GM20431 (cell line): ENCODE measurements around the gene APOF.
"Not testable (repeated sequence)": the region's sequence is repeated elsewhere in the genome, so short reads cannot be mapped to it uniquely, and the experiment has no call there.

Experiments used
- in situ Hi-C: fragments of 300-500 bp; cut with MseI, MboI; formaldehyde crosslinking; loops from one replicate; pipeline ENCODE4 v1.15.0; 2020; ENCODE audit warnings: low sequenced_read_pairs; ENCODE audit not compliant: unreplicated experiment

Gene APOF

DNA sequence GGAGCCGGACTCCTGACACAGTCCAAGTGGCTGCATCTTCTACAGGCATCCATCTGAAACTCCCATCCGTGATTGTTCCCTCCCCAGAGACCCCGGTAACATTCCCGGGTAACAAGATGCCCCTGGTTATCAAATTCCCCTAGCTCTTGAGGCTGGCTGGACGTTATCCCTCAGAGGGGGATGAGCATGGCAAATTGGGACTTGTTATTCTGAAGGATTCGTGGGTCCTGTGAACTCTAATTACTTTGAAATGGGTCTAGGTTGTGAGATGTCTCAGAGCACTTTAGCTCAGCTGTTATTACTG, 28.2 kb downstream of the APOF start:
- in situ Hi-C loops = no loop called here

DNA sequence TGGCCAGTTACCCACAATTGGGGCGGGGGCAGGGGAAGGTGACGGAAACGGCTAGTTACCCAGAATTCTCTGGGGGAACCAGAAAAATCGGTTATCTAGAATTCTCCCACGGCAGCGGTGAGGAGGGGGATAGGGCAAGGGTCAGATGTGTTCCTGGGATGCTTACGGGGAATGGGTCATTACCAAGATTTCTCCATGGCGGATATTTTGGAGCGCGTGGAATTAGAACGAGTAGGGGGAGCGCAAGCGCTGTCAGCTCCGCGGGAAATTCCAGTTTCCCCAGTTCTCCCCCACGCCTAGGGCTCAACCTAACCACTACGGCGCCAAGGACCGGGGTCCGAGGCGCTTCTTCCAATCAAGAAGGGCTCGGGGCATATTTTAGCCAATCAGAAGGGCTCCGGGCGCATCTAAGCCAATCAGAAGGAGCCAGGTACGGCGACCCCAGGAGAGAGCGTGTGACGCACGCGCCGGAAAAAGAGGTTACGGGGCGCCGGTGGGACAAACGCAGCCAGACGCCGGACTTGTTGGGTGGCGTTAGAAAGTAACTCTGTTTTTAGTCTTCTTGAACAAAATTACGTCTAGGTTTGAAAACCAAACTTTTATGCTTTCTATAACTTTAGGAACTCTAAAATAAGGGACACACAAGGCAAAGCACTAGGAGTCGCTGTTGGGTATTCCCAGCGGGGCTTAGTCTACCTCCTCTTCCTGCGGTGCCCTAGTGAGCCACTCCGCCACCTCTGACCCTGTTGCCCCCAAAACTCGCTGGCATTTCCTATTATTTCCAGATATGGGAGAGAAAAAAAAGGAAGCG, 28.8 kb downstream of the APOF start, which contains the start of gene PAN2:
Gene PAN2 (minus strand): TSS at position 322 of the 811 bp plus-strand sequence. CDS start 906 bp downstream, outside the sequence.
- in situ Hi-C loops = no loop called here

DNA sequence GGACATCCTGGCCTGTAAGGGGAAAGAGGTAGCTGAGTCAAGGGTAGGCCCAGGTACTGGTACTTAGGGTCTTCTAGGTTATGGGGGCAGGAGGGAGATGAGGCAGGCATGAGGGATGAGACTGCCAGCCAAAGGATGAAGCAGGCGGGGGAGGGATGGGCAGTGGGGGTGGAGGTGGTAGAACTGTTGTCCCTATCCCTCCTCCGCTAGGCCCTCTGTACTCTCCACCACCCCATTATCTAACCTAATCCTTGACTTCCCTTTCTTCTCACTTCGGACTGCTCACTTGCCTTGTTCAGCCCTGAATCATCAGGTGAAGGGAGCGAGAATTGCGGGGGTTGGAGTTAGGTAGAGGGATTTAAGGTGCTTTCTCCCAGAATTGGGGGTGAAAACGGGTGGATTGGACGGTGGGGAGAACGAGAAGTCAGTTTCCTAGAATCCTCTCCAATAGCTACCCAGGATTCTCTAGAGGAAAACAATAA, 29.4 kb downstream of the APOF start:
- in situ Hi-C loops = no loop called here

DNA sequence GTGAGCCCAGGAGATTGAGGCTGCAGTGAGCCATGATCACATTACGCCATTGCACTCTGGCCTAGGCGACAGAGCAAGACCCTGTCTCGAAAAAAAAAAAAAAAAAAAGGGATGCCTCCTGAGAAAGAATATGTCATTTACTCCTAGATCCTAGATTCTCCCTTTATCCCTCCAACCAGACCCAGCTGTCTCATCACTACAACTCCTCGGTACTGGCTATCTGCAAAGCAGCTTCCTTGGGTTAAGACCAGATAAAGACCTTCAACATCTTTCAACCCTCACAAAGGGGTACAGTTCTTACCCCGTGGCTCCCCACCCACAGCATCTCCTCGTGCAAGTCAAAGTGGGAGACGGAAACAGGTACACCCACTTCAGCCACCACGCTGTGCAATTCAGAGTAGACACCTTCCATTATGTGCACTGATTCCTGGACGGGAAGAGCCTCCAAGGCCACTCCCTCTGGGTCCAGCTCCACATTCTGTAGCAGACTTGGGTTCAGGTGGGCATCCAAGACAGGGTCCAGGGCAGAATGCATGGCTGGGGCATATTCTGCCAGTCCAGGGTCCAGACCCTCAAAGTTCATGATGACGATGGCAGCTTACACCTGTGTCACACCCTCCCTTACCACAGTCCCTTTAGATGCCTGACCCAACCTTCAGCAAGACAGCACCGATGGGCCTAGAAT, 30.0 kb downstream of the APOF start:
- in situ Hi-C loops = no loop called here

DNA sequence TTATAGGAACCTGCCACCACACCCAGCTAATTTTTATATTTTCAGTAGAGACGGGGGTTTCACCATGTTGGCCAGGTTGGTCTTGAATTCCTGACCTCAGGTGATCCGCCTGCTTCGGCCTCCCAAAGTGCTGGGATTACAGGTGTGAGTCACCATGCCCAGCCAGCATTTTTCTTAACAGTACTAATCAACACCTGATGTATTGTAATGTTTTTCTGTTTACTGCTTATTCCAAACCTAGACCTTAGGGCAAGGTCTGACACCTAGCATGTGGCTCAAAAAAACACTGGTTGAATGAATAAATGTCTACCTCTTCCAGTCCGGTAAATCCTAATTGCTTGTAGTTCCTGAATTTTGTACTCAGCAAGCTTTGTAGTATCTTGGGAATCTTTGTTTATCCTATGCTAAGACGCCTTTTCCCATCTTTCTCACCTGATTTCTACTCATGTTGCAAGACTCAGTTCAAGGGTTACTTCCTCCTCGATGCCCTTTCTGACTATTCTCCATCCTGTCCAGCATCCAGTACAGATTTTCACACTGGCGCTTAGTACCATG, 31.6 kb downstream of the APOF start:
- in situ Hi-C loops = no loop called here

DNA sequence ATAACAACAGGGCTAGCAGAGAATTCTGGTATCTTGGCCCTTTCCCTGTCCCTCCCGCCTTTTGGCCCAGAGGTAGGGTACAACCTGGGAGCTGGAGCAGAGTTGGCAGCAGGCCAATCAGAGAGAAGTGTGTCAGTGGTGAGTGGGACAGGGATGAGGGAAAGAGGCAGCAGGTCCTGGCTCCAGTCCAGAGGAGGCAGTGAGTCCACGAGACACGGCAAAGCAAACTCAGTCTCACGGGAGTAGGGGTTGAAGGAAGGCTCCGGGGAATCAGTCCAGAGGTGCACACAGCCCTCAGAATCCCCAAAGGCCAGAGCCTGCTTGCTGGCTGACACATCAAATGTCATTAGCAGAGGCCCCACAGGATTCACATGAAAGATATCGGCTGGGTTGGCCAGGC, 36.1 kb downstream of the APOF start:
- in situ Hi-C loops = no loop called here

DNA sequence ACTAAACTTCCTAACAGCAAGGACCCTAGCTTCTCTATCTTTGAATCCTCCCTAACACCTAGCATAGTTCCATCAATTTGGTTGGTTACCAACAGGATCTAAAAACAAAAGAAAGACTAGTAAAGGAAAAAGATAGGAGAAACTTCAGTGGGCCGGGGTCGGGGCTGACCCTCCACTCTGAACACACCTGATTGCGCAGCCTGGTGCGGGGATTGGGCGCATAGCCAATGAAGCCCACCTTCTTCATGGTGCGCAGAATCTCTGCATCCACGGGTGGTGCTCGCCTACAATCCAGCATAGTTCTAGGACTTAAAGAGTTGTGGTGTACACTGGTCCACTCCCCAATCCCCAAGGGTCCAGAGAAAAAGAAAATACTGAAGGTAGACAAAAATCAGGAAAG, 36.5 kb downstream of the APOF start:
- in situ Hi-C loops = no loop called here

DNA sequence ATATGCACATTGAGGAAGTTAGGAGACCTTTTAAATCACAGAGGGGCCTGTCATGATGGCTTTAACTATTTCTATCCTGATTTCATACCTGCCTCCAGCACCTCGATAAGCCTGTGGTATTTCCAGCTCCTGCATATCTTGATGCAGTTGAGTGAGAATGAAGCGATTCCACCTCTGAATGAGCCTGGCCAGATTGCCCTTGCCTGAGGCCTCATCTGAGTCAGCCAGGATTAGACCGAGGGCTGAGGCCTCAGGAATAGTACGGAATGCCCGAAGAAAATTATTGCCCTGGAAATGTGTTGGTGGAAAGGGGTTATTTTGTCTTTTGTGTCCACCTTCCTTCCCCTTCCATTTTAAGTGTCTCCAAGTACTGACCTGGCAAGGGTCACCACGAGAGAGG, 38.5 kb downstream of the APOF start:
- in situ Hi-C loops = no loop called here

DNA sequence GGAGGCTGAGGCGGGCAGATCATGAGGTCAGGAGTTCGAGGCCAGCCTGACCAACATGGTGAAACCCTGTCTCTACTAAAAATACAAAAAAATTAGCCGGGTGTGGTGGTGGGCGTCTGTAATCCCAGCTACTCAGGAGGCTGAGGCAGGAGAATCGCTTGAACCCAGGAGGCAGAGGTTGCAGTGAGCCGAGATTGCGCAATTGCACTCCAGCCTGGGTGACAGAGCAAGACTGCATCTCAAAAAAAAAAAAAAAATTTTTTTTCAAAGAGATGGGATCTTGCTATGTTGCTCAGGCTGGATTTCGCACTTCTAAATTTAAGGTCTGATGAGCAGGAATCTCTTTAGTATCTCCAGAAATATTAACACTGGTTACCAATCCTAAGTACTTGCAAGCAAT, 41.0 kb downstream of the APOF start:
- in situ Hi-C loops = not testable (repeated sequence)

DNA sequence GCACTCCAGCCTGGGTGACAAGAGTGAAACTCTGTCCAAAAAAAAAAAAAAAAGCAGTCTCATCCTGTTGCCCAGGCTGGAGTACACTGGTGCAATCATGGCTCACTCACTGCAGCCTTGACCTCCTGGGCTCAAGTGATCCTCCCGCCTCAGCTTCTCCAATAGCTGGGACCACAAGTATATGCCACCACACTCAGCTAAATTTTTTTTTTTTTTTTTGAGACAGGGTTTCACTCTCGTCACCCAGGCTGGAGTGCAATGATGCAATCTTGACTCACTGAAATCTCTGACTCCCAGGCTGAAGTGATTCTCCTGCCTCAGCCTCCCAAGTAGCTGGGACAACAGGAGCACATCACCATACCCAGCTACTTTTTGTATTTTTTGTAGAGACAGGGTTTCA, 41.6 kb downstream of the APOF start:
- in situ Hi-C loops = no loop called here

DNA sequence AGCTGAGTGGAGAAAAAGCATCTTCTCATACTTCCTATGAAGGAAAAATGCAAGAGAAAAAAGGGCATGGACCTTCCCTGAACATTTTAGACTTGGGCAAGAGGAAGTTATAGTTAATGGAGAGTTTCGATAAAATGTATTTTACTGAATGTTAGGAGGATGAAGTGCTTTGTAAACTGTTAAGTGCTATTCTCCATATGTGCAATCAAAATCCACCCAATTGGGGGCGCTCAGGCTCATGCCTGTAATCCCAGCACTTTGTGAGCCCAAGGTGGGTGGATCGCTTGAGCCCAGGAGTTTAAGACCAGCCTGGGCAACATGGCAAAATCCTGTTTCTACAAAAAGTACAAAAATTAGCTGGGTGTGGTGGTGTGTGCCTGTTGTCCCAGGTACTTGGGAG, 45.0 kb downstream of the APOF start:
- in situ Hi-C loops = no loop called here

DNA sequence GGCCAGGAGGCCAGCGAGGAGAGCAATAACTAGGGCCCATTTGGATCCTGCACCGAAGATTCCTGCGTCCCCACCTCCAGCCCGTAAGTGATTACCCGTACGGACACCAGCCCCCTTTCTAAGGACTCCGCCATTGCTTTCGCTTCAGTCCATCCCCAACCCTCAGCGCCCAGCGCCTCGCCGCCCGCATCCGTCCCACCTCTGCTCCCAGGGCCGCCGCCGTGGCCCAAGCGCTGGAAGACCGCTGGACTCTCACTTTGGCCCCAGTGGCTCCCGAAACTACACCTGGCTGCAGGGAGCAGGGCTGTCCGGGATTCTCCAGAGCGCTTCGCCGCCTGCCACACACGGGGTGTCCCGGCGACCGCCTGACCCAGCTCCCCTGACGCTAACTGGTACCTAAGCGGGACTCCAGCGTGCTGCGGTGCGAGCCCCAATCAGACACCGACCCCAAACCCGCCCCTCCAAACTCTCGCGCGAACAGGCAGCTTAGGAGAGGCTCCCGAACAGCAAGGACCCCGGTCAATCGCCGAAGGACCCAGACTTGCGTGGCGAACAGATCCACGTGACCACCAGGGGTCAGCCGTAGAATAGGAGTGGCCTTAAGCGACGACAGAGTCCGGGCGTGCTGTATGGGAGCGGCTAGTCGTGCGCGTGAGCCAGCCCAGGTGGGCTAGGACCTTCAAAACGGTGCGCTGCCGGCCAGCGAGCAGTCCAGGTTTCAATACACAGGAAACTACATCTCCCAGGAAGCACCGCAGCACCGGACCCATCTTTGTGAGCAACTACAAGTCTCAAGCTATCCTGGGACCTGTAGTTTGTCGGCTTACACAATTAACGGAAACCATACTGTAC, 46.8 kb downstream of the APOF start, which contains the start of gene CNPY2:
Gene CNPY2 (minus strand): TSS at position 367 of the 852 bp plus-strand sequence. CDS start 771 bp downstream, outside the sequence.
- in situ Hi-C loops = no loop called here

DNA sequence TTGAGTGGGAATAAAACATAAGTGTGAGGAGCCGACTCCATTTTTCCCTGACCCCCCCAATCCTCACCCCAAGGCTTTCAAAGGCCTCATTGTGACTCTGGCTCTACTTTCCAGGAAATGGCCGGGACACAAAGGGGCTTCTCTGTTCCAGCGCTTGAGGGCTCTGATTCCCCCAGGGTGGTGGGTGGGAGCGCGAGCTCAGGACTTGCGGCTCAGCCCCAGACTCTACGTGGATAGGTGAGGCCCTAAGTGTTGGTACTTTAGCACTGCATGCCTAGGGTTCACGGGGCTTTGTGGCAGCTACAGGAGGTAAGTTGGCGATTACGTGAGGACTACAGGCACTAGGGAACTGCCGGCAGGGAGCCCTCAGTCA, 47.4 kb downstream of the APOF start:
- in situ Hi-C loops = no loop called here

DNA sequence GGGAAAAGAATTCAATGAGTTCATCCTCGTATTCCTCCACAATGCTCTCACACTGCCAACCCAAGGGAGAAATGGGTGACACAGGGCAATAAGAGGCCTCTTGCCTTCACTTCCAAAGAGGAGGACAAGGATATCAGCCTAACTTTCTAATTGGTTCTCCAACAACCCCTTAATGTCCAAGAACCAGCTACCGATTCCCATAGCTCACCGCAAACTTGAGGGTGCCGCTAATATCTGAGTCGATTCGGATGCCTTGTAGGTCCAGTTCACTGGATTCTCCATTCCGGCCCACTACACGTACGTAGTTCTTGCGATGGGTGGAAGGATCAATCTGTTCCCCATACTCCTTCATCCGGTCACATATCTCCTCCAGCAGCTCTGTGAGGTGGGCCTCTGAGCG, 51.7 kb downstream of the APOF start:
- in situ Hi-C loops = no loop called here
